ENCODE results near the gene CP. TPM values are rescaled to one million over a fixed set of nuclear protein-coding genes. Genes with fewer than 3 reads are reported as not detected.

Gene CP
- not detected in 2 replicates for total RNA-seq
- 0.12 TPM for total RNA-seq (2013)
- not detected in 2 replicates for polyA plus RNA-seq
- 0.14 TPM in 1 of 2 replicates, not detected in the other for polyA minus RNA-seq

- H3K79me2 ChIP-seq (ENCODE audit: control insufficient read depth, insufficient read depth, low read length): no peaks in the 10 kb centered on the region
- H4K20me1 ChIP-seq (ENCODE audit: control insufficient read depth, insufficient read depth, low read length, poor library complexity, severe bottlenecking): no peaks in the 10 kb centered on the region
- no peaks in the 10 kb centered on the region for H3K27me3 Mint-ChIP-seq
- ChIA-PET POLR2A (no interaction called here), CTCF (no interaction called here)
- TF ChIP-seq, protein P1, sequence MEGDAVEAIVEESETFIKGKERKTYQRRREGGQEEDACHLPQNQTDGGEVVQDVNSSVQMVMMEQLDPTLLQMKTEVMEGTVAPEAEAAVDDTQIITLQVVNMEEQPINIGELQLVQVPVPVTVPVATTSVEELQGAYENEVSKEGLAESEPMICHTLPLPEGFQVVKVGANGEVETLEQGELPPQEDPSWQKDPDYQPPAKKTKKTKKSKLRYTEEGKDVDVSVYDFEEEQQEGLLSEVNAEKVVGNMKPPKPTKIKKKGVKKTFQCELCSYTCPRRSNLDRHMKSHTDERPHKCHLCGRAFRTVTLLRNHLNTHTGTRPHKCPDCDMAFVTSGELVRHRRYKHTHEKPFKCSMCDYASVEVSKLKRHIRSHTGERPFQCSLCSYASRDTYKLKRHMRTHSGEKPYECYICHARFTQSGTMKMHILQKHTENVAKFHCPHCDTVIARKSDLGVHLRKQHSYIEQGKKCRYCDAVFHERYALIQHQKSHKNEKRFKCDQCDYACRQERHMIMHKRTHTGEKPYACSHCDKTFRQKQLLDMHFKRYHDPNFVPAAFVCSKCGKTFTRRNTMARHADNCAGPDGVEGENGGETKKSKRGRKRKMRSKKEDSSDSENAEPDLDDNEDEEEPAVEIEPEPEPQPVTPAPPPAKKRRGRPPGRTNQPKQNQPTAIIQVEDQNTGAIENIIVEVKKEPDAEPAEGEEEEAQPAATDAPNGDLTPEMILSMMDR (IDR thresholded peaks at IDR 0.05): no peak
- no peak for TF ChIP-seq EZH2 (IDR thresholded peaks at IDR 0.05; ENCODE audit: borderline replicate concordance, insufficient read depth, low read depth, low read length, poor library complexity, severe bottlenecking)
- peaks cover 20% of the 10 kb centered on the region for H3K4me1 Mint-ChIP-seq
- DNase-seq: no peak
- peaks cover 3% of the 10 kb centered on the region for H3K9me3 Mint-ChIP-seq (ENCODE audit: insufficient read depth)
- H3K9me3 ChIP-seq (ENCODE audit: control extremely low read depth in 1 of 3, control insufficient read depth in 2 of 3, insufficient read depth in 1 of 3, low read length in 2 of 3): no peaks in the 10 kb centered on the region
- no peak within 1 kb of the TSS for H3K4me3 ChIP-seq (ENCODE audit: control extremely low read depth in 1 of 5, extremely low read depth in 1 of 5, insufficient read depth in 1 of 5, low read depth in 2 of 5, low read length in 4 of 5)
- H3K27me3 ChIP-seq (replicated peaks in 1 of 4; ENCODE audit: control extremely low read depth in 1 of 4, control insufficient read depth in 3 of 4, insufficient read depth in 4 of 4, low read length in 3 of 4): no peaks in the 10 kb centered on the region
- no peak within 1 kb of the TSS for H3K4me3 Mint-ChIP-seq
- no peak within 1 kb of the TSS for H3K27ac ChIP-seq (ENCODE audit: low read length in 2 of 2)
- no peak within 1 kb of the TSS for H3K9ac ChIP-seq (ENCODE audit: low read length)
- ATAC-seq (ENCODE audit: low read depth): no peak
- no peak within 1 kb of the TSS for H3K27ac Mint-ChIP-seq
- H3K4me1 ChIP-seq (ENCODE audit: control insufficient read depth in 2 of 2, insufficient read depth in 2 of 2, low read length in 2 of 2): peaks cover 15 to 19% of the 10 kb centered on the region in 2 donors
- H2AFZ ChIP-seq (ENCODE audit: insufficient read depth, low read depth, low read length, poor library complexity, severe bottlenecking): no peak within 1 kb of the TSS
- H3K4me2 ChIP-seq (replicated peaks; ENCODE audit: low read depth, low read length, poor library complexity, severe bottlenecking): no peak within 1 kb of the TSS
- intact Hi-C loops (cut with micrococcal nuclease): no loop called here
- WGBS (ENCODE audit: insufficient coverage): no CpG with 5 or more reads among the region's 3 CpGs
- H3K36me3 ChIP-seq (replicated peaks in 1 of 2; ENCODE audit: control extremely low read depth in 1 of 2, control insufficient read depth in 1 of 2, extremely low read depth in 1 of 2, insufficient read depth in 2 of 2, low read length in 1 of 2): no peaks in the 10 kb centered on the region
Measured at GRCh38 chr3:149221783-149222517, at the start of gene CP. Gene CP (minus strand): TSS chr3:149221829. CDS start chr3:149221792, 37 bp downstream.

GRCh38 chr3:149270180-149270579 is 48.6 kb upstream of the CP start:
- H3K27me3 Mint-ChIP-seq: no peaks in the 10 kb centered on the region
- CTCF ChIA-PET: interaction anchor here (1.4 to 6.4 kb wide), 4 partner anchors 12 to 314 kb away, joined by 4 to 299 read pairs (median 22); partner anchors contain the start of gene HPS3
- WGBS (ENCODE audit: insufficient coverage): no CpG with 5 or more reads among the region's 2 CpGs

More at GRCh38 chr3:149270180-149270579, 48.6 kb upstream of the CP start:
- no peak for DNase-seq
- Histone ChIP-seq H3K36me3 (replicated peaks in 1 of 2; ENCODE audit: control extremely low read depth in 1 of 2, control insufficient read depth in 1 of 2, extremely low read depth in 1 of 2, insufficient read depth in 2 of 2, low read length in 1 of 2) (no peaks in the 10 kb centered on the region), H3K4me2 (replicated peaks; ENCODE audit: low read depth, low read length, poor library complexity, severe bottlenecking) (no peak overlapping the region), H2AFZ (ENCODE audit: insufficient read depth, low read depth, low read length, poor library complexity, severe bottlenecking) (no peak overlapping the region), H3K9me3 (ENCODE audit: control extremely low read depth in 1 of 3, control insufficient read depth in 2 of 3, insufficient read depth in 1 of 3, low read length in 2 of 3) (peaks cover 0 to 6% (median 0%) of the 10 kb centered on the region in 3 donors), H3K27me3 (replicated peaks in 1 of 4; ENCODE audit: control extremely low read depth in 1 of 4, control insufficient read depth in 3 of 4, insufficient read depth in 4 of 4, low read length in 3 of 4) (no peaks in the 10 kb centered on the region), H3K27ac (ENCODE audit: low read length in 2 of 2) (no peak overlapping the region), H3K9ac (ENCODE audit: low read length) (no peak overlapping the region), H4K20me1 (ENCODE audit: control insufficient read depth, insufficient read depth, low read length, poor library complexity, severe bottlenecking) (no peaks in the 10 kb centered on the region), H3K4me3 (ENCODE audit: control extremely low read depth in 1 of 5, extremely low read depth in 1 of 5, insufficient read depth in 1 of 5, low read depth in 2 of 5, low read length in 4 of 5) (no peak overlapping the region), H3K4me1 (ENCODE audit: control insufficient read depth in 2 of 2, insufficient read depth in 2 of 2, low read length in 2 of 2) (peaks cover 9 to 10% of the 10 kb centered on the region in 2 donors), H3K79me2 (ENCODE audit: control insufficient read depth, insufficient read depth, low read length) (no peaks in the 10 kb centered on the region)
- intact Hi-C loops (cut with micrococcal nuclease): no loop called here
- Mint-ChIP-seq H3K27ac (no peak overlapping the region), H3K4me3 (no peak overlapping the region), H3K9me3 (ENCODE audit: insufficient read depth) (no peaks in the 10 kb centered on the region), H3K4me1 (peaks cover 11% of the 10 kb centered on the region)
- TF ChIP-seq, protein P1 (IDR thresholded peaks at IDR 0.05): no peak
- TF ChIP-seq EZH2 (IDR thresholded peaks at IDR 0.05; ENCODE audit: borderline replicate concordance, insufficient read depth, low read depth, low read length, poor library complexity, severe bottlenecking): no peak
- no peak for ATAC-seq (ENCODE audit: low read depth)
- POLR2A ChIA-PET: no interaction called here

Measured in B cell (primary cell).